K562 (cell line): ENCODE measurements around the gene HPCAL1. TPM values are rescaled to one million over a fixed set of nuclear protein-coding genes. Genes with fewer than 3 reads are reported as not detected.
A peak's percentile ranks its signal among the peaks of the same experiment; 100 is the strongest.

Experiments used
- ATAC-seq: fragments of 200-7000 bp; cut with Tn5 transposase; 3 replicates; pipeline ENCODE4 v1.9.1; 2020; ENCODE audit warnings: moderate library complexity
- BruUV-seq: library from RNA; stranded (reverse); fragments of 400-500 nt; replicated peaks from 2 replicates; lab custom pipeline; 2021; lab: Mats Ljungman, UMichigan
- CTCF ChIA-PET: fragments of 300-600 bp; formaldehyde crosslinking; extraction: SDS; loops from one replicate; lab custom pipeline; 2021; ENCODE audit warnings: low intra/inter-chr PET ratio; lab: Yijun Ruan, JAX
- POLR2A ChIA-PET: fragments of 300-600, 350-650 bp; sonication (Branson Sonifier 250); formaldehyde crosslinking; extraction: SDS; loops from one replicate; lab custom pipeline; 2021; ENCODE audit warnings: antibody characterized with exemption, inconsistent platforms; lab: Yijun Ruan, JAX
- DNase-seq, 4 experiments: peaks; one replicate each; pipeline versions ENCODE4 v3.0.0 to v3.0.0-alpha.2; 2011 to 2018; ENCODE audit warnings: low spot score in 3 of 4, mixed read lengths in 3 of 4; ENCODE audit errors: extremely low read depth in 1 of 4
- FAIRE-seq: peaks from 2 replicates; lab custom pipeline; 2011; peaks lifted over from hg19 to GRCh38; lab: Jason Lieb, UNC
- H2AFZ ChIP-seq: 2 replicates; pipeline ENCODE4 v1.6.0; 2011; ENCODE audit warnings: low read depth, low read length, control low read depth, inconsistent platforms
- H3K27ac ChIP-seq: fragments of 200-600 bp; 3 replicates; pipeline ENCODE4 v1.8.0; 2011; ENCODE audit warnings: low read depth, mild to moderate bottlenecking, control low read depth, inconsistent platforms, low read length, moderate library complexity, mixed read lengths; ENCODE audit errors: extremely low read depth
- H3K27me3 ChIP-seq, 2 experiments: fragments of 300-600 bp in 1 of 2; 2 replicates in 1 of 2; 3 replicates in 1 of 2; pipeline versions ENCODE4 v1.6.0 to v1.8.0; 2011; ENCODE audit warnings: inconsistent platforms in 2 of 2, low read length in 2 of 2, mild to moderate bottlenecking in 1 of 2, mixed read lengths in 1 of 2, moderate library complexity in 1 of 2; ENCODE audit not compliant: control insufficient read depth in 2 of 2, insufficient read depth in 2 of 2
- H3K36me3 ChIP-seq: fragments of 300-600 bp; 3 replicates; pipeline ENCODE4 v1.8.0; 2011; ENCODE audit warnings: mild to moderate bottlenecking, low read length, inconsistent platforms; ENCODE audit not compliant: control insufficient read depth, insufficient read depth
- H3K4me1 ChIP-seq, 2 experiments: fragments of 200-600 bp in 1 of 2; replicated peaks in 1 of 2; 2 replicates in 1 of 2; 3 replicates in 1 of 2; pipeline versions ENCODE4 v1.5.1 to v1.8.0; 2011; ENCODE audit warnings: inconsistent platforms in 2 of 2, low read length in 2 of 2, mild to moderate bottlenecking in 1 of 2, mixed read lengths in 1 of 2, moderate library complexity in 1 of 2; ENCODE audit not compliant: control insufficient read depth in 2 of 2, insufficient read depth in 2 of 2
- H3K4me2 ChIP-seq: 2 replicates; pipeline ENCODE4 v1.6.1; 2011; ENCODE audit warnings: low read length, control low read depth, inconsistent platforms, mixed read lengths; ENCODE audit not compliant: insufficient read depth
- H3K4me3 ChIP-seq: fragments of 200-600 bp; sonication (generic), shearing (Covaris generic); 2 replicates; pipeline ENCODE4 v1.5.1; 2016; ENCODE audit warnings: control low read depth, inconsistent platforms
- H3K79me2 ChIP-seq: fragments of 200-600 bp; 3 replicates; pipeline ENCODE4 v1.8.0; 2011; ENCODE audit warnings: low read length, inconsistent platforms; ENCODE audit not compliant: control insufficient read depth, insufficient read depth
- H3K9ac ChIP-seq, 2 experiments: 2 replicates each; pipeline versions ENCODE4 v1.6.0 to v1.6.1; 2011; ENCODE audit warnings: low read depth in 2 of 2, low read length in 2 of 2, control low read depth in 1 of 2, inconsistent platforms in 1 of 2, mild to moderate bottlenecking in 1 of 2, mixed read lengths in 1 of 2; ENCODE audit not compliant: insufficient read depth in 1 of 2
- H3K9me1 ChIP-seq: one replicate; pipeline ENCODE4 v1.6.0; 2011; ENCODE audit warnings: inconsistent platforms, mild to moderate bottlenecking, low read length, moderate library complexity; ENCODE audit not compliant: control insufficient read depth, insufficient read depth
- H3K9me3 ChIP-seq: replicated peaks from 2 replicates; pipeline ENCODE4 v1.5.1; 2011; ENCODE audit warnings: low read depth, low read length, inconsistent platforms; ENCODE audit not compliant: control insufficient read depth, insufficient read depth
- H4K20me1 ChIP-seq: replicated peaks from 2 replicates; pipeline ENCODE4 v1.6.1; 2011; ENCODE audit warnings: low read length, inconsistent platforms, mixed read lengths; ENCODE audit not compliant: control insufficient read depth, insufficient read depth
- BHLHE40 ChIP-seq: IDR thresholded peaks from 2 replicates; pipeline ENCODE4 v1.6.1; 2011; ENCODE audit warnings: low read length, improper control_type of control experiment
- BRCA1 ChIP-seq, 2 experiments: fragments of 450-650 bp in 1 of 2; sonication (generic) in 1 of 2; formaldehyde crosslinking in 1 of 2; IDR thresholded peaks; 2 replicates each; pipeline versions ENCODE4 v1.5.0 to v1.6.1; 2017 to 2020; ENCODE audit warnings: mild to moderate bottlenecking in 1 of 2, missing genetic modification reagents in 1 of 2
- EP300 ChIP-seq: IDR thresholded peaks from 2 replicates; pipeline ENCODE4 v1.6.1; 2012; ENCODE audit warnings: low read length, improper control_type of control experiment
- GABPB2 ChIP-seq: fragments of 250-450 bp; sonication (Bioruptor Pico); conservative IDR thresholded peaks from 2 replicates; pipeline ENCODE4 v1.5.1; 2021; ENCODE audit warnings: mild to moderate bottlenecking
- POLR3A ChIP-seq: IDR thresholded peaks from 2 replicates; pipeline ENCODE4 v1.6.1; 2011; ENCODE audit warnings: borderline replicate concordance, mild to moderate bottlenecking, moderate library complexity; ENCODE audit not compliant: insufficient read length, insufficient read depth; ENCODE audit errors: extremely low read depth
- SPI1 ChIP-seq: IDR thresholded peaks from 2 replicates; pipeline ENCODE4 v1.6.1; 2011; ENCODE audit warnings: low read depth, low read length, control low read depth, borderline replicate concordance
- SRSF1 ChIP-seq: fragments of 200-400 bp; formaldehyde crosslinking; IDR thresholded peaks from 2 replicates; pipeline ENCODE4 v1.6.1; 2017; ENCODE audit warnings: mild to moderate bottlenecking, low read depth, low read length, moderate library complexity
- ZBTB26 ChIP-seq: fragments of 450-650 bp; formaldehyde crosslinking; IDR thresholded peaks from 2 replicates; pipeline ENCODE4 v1.4.0; 2022; ENCODE audit warnings: missing genetic modification characterization
- ZNF408 ChIP-seq: fragments of 250-450 bp; sonication (Bioruptor Pico); IDR thresholded peaks from 2 replicates; pipeline ENCODE4 v1.4.0; 2020; ENCODE audit warnings: low read depth, mild to moderate bottlenecking, moderate library complexity
- ZNF431 ChIP-seq: sonication (generic); formaldehyde crosslinking; IDR thresholded peaks from 2 replicates; pipeline ENCODE4 v1.8.0; 2022; ENCODE audit warnings: mild to moderate bottlenecking, missing genetic modification reagents
- ZNF766 ChIP-seq: fragments of 200-800 bp; sonication (Bioruptor generic); conservative IDR thresholded peaks from 2 replicates; pipeline ENCODE4 v1.6.1; 2016; ENCODE audit warnings: missing genetic modification characterization, missing compliant biosample characterization
- WGBS: fragments of 100-300 bp; shearing (Covaris generic); methylation state at CpG from one replicate; pipeline ENCODE4 v1.1.6; 2016; ENCODE audit warnings: low coverage, mixed read lengths; ENCODE audit not compliant: insufficient coverage; ENCODE audit errors: missing lambda C conversion rate; 5-methylcytosine and 5-hydroxymethylcytosine counted together
- in situ Hi-C: fragments of 300-500 bp; cut with MboI; formaldehyde crosslinking; loops from 4 replicates; pipeline ENCODE4 v1.15.0; 2018; ENCODE audit warnings: inconsistent platforms, mixed read lengths
- intact Hi-C: fragments of 100-400 bp; cut with micrococcal nuclease; formaldehyde crosslinking; loops from 2 replicates; pipeline ENCODE4 v1.14.2; 2022
- polyA plus RNA-seq, 8 experiments: library from polyadenylated mRNA; depleted of rRNA in 4 of 8; stranded (reverse) in 5 of 8; unstranded in 3 of 8; fragments of >200 nt; fragmentation: Nextera tagmentation in 2 of 8; fragmentation: Illumina TruSeq in 1 of 8; extraction: Ambion mirVana in 2 of 8; extraction: Trizol in 1 of 8; gene quantifications; 2 replicates each; pipeline versions ENCODE4 v1.2.1 to v1.2.3, GENCODE V29; 2011 to 2014; ENCODE audit warnings: inconsistent platforms in 1 of 8, missing spikeins in 1 of 8
- total RNA-seq, 7 experiments: library from RNA; depleted of rRNA in 6 of 7; stranded (reverse); fragments of >200 nt in 6 of 7; fragmentation: Illumina TruSeq in 2 of 7; extraction: Trizol in 2 of 7; gene quantifications; 2 replicates each; pipeline versions ENCODE4 v1.2.1 to v1.2.3, GENCODE V29; 2011 to 2021; ENCODE audit warnings: low replicate concordance in 1 of 7
- TF ChIP-seq, protein P1 (sequence below): sonication (generic); formaldehyde crosslinking; IDR thresholded peaks from 2 replicates; pipeline ENCODE4 v1.8.0; 2022; ENCODE audit warnings: missing genetic modification reagents, mild to moderate bottlenecking, borderline replicate concordance
- TF ChIP-seq, protein P2 (sequence below): fragments of 250-450 bp; sonication (Bioruptor Pico); IDR thresholded peaks from 2 replicates; pipeline ENCODE4 v1.5.0; 2021

Gene HPCAL1
- total and polyA plus RNA-seq, 9 of the 15 experiments (the other 6 are each of a cell fraction or from before 2014, with no cell fraction given), result 2.7 to 65.5 (median 23.9) TPM

DNA sequence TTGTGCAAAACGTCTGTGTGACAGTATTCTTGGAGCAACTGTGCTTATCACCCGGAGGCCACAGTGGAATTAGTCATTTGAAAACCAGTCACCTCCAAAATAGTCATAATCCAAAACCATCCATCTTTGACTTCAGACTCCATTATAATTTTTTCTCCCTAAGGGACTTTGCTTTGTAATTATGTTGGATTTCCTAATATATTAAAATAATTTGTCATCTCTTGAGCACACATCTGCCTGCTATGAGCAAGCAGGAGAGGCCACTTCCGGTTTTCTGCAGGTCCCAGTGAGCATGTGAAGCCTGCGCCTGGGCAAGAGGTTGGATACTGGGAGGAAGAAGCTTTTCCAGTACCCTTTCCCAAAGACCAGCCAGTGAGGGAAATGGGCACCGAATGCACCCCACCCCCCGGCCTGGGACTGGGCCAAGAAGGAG, 87.7 kb downstream of the HPCAL1 start:
- in situ Hi-C loops, result no loop called here
- H3K4me1 ChIP-seq, result peaks cover 40 to 44% of the 10 kb centered on the region in 2 experiments
- CTCF ChIA-PET, result no interaction called here

GRCh38 chr2:10392100-10392499, 89.4 kb downstream of the HPCAL1 start:
- POLR2A ChIA-PET, result interaction anchor here (0.6 to 2.6 kb wide), 6 partner anchors 9 to 61 kb away, joined by 3 to 8 read pairs (median 4); no protein-coding TSS in a partner anchor
- Histone ChIP-seq H3K9ac (no peak overlapping the region), H3K27me3 (no peaks in the 10 kb centered on the region), H3K9me3 (no peaks in the 10 kb centered on the region), H3K4me3 (no peak overlapping the region), H3K36me3 (no peaks in the 10 kb centered on the region), H3K9me1 (peaks cover 3% of the 10 kb centered on the region), H3K4me1 (peaks cover 28 to 33% of the 10 kb centered on the region in 2 experiments), H3K4me2 (no peak overlapping the region), H3K79me2 (peaks cover 60% of the 10 kb centered on the region), H4K20me1 (peaks cover 54% of the 10 kb centered on the region), H3K27ac (no peak overlapping the region), H2AFZ (no peak overlapping the region)
- ATAC-seq (no peak), FAIRE-seq (no peak), DNase-seq (no peak)
- intact Hi-C loops, result no loop called here
- in situ Hi-C loops, result no loop called here
- no TSS peak for BruUV-seq
- CTCF ChIA-PET, result no interaction called here
- 93% methylated on average over 5 of the region's 5 CpGs for WGBS
- TF ChIP-seq GABPB2, result no peak
- no peak for TF ChIP-seq ZBTB26 (CRISPR knock-in tag)
- TF ChIP-seq POLR3A, result no peak
- no peak for TF ChIP-seq SRSF1
- TF ChIP-seq, protein P1, sequence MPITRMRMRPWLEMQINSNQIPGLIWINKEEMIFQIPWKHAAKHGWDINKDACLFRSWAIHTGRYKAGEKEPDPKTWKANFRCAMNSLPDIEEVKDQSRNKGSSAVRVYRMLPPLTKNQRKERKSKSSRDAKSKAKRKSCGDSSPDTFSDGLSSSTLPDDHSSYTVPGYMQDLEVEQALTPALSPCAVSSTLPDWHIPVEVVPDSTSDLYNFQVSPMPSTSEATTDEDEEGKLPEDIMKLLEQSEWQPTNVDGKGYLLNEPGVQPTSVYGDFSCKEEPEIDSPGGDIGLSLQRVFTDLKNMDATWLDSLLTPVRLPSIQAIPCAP (CRISPR knock-in tag), result no peak
- TF ChIP-seq EP300, result no peak
- no peak for TF ChIP-seq ZNF431
- TF ChIP-seq BRCA1 (IDR thresholded peaks at IDR 0.05), result no peak
- no peak for TF ChIP-seq BRCA1 (CRISPR knock-in tag; IDR thresholded peaks at IDR 0.05)
- TF ChIP-seq BHLHE40, result no peak
- TF ChIP-seq ZNF408 (CRISPR knock-in tag), result no peak

More for the DNA sequence above, 87.7 kb downstream of the HPCAL1 start:
- WGBS, result 52% methylated on average over 6 of the region's 6 CpGs
- no peak overlapping the region for H3K27ac ChIP-seq
- H3K4me3 ChIP-seq, result no peak overlapping the region
- H2AFZ ChIP-seq, result no peak overlapping the region
- TF ChIP-seq SPI1 (peak; percentile 74), ZNF766 (CRISPR knock-in tag) (no peak)
- TF ChIP-seq, protein P2, sequence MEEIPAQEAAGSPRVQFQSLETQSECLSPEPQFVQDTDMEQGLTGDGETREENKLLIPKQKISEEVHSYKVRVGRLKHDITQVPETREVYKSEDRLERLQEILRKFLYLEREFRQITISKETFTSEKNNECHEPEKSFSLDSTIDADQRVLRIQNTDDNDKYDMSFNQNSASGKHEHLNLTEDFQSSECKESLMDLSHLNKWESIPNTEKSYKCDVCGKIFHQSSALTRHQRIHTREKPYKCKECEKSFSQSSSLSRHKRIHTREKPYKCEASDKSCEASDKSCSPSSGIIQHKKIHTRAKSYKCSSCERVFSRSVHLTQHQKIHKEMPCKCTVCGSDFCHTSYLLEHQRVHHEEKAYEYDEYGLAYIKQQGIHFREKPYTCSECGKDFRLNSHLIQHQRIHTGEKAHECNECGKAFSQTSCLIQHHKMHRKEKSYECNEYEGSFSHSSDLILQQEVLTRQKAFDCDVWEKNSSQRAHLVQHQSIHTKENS (CRISPR knock-in tag), result no peak
- POLR2A ChIA-PET, result interaction anchor here (0.8 to 1.1 kb wide), 2 partner anchors 10 to 21 kb away, joined by 3 to 4 read pairs; no protein-coding TSS in a partner anchor
- H3K36me3 ChIP-seq, result no peaks in the 10 kb centered on the region
- no peak overlapping the region for H3K4me2 ChIP-seq
- H4K20me1 ChIP-seq, result peaks cover 68% of the 10 kb centered on the region
- no peaks in the 10 kb centered on the region for H3K27me3 ChIP-seq
- intact Hi-C loops, result no loop called here
- peaks cover 54% of the 10 kb centered on the region for H3K79me2 ChIP-seq
- no peak for ATAC-seq
- H3K9ac ChIP-seq, result no peak overlapping the region
- FAIRE-seq, result no peak
- no peaks in the 10 kb centered on the region for H3K9me1 ChIP-seq
- no TSS peak for BruUV-seq
- H3K9me3 ChIP-seq, result no peaks in the 10 kb centered on the region
- peak in 2 of 4 experiments; percentile 33 to 43 for DNase-seq
